A673 (cell line): ENCODE measurements around the gene OR10A2. TPM values are rescaled to one million over a fixed set of nuclear protein-coding genes. Genes with fewer than 3 reads are reported as not detected.
"Not testable (repeated sequence)": the region's sequence is repeated elsewhere in the genome, so short reads cannot be mapped to it uniquely, and the experiment has no call there.

ENCODE experiments used
- BruUV-seq: library from RNA; stranded (reverse); fragments of 400-500 nt; replicated peaks from 2 replicates; lab custom pipeline; 2021; lab: Mats Ljungman, UMichigan
- CTCF ChIA-PET: fragments of 300-600 bp; sonication (Branson Sonifier 250); formaldehyde crosslinking; loops from one replicate; lab custom pipeline; 2022; ENCODE audit warnings: antibody characterized with exemption; lab: Charles Lee
- POLR2A ChIA-PET: fragments of 300-600 bp; sonication (Branson Sonifier 250); formaldehyde crosslinking; loops from one replicate; lab custom pipeline; 2022; ENCODE audit warnings: antibody characterized with exemption; ENCODE audit not compliant: low non-redundant PET; lab: Charles Lee
- DNase-seq: peaks from one replicate; pipeline ENCODE4 v3.0.0-alpha.2; 2015; ENCODE audit warnings: low spot score
- H3K27ac ChIP-seq: fragments of 200-600 bp; sonication (generic); 2 replicates; pipeline ENCODE4 v1.5.1; 2016; ENCODE audit warnings: mixed run types, low read depth, mild to moderate bottlenecking, mixed read lengths, antibody characterized with exemption, low read length; ENCODE audit not compliant: poor library complexity, severe bottlenecking
- H3K27me3 ChIP-seq: fragments of 200-600 bp; sonication (generic); replicated peaks from 2 replicates; pipeline ENCODE4 v1.6.1; 2017; ENCODE audit warnings: mixed run types, low read depth, mild to moderate bottlenecking, mixed read lengths, antibody characterized with exemption, low read length; ENCODE audit not compliant: insufficient read depth, poor library complexity
- H3K36me3 ChIP-seq: fragments of 200-600 bp; sonication (generic); 2 replicates; pipeline ENCODE4 v1.6.1; 2016; ENCODE audit warnings: mixed run types, mild to moderate bottlenecking, mixed read lengths, antibody characterized with exemption, low read length; ENCODE audit not compliant: insufficient read depth, poor library complexity, severe bottlenecking
- H3K4me1 ChIP-seq: fragments of 200-600 bp; sonication (generic); 2 replicates; pipeline ENCODE4 v1.6.1; 2017; ENCODE audit warnings: mixed run types, mild to moderate bottlenecking, mixed read lengths, antibody characterized with exemption, low read length; ENCODE audit not compliant: insufficient read depth, poor library complexity, severe bottlenecking
- H3K4me3 ChIP-seq: fragments of 200-600 bp; sonication (generic); 2 replicates; pipeline ENCODE4 v1.5.1; 2016; ENCODE audit warnings: low read depth, mixed run types, mild to moderate bottlenecking, mixed read lengths, low read length; ENCODE audit not compliant: poor library complexity, severe bottlenecking
- H3K9me3 ChIP-seq: fragments of 200-600 bp; sonication (generic); 2 replicates; pipeline ENCODE4 v1.6.1; 2016; ENCODE audit warnings: mixed run types, low read depth, mild to moderate bottlenecking, mixed read lengths, antibody characterized with exemption, low read length; ENCODE audit not compliant: poor library complexity, severe bottlenecking
- EZH2 ChIP-seq: fragments of 200-600 bp; sonication (generic); IDR thresholded peaks from 2 replicates; pipeline ENCODE4 v1.6.1; 2017; ENCODE audit warnings: borderline replicate concordance, low read depth, mild to moderate bottlenecking, mixed read lengths, antibody characterized with exemption, low read length; ENCODE audit not compliant: poor library complexity, severe bottlenecking
- intact Hi-C: fragments of 100-400 bp; cut with micrococcal nuclease; formaldehyde crosslinking; loops from one replicate; pipeline ENCODE4 v1.10.0; 2022; ENCODE audit not compliant: unreplicated experiment
- total RNA-seq: library from RNA; stranded (reverse); gene quantifications from 2 replicates; pipeline ENCODE4 v1.2.3, GENCODE V29; 2021
- TF ChIP-seq, protein P1 (sequence below): fragments of 300-800, 200-600 bp; sonication (generic); conservative IDR thresholded peaks from 2 replicates; pipeline ENCODE4 v1.5.1; 2017; ENCODE audit warnings: low read depth, mild to moderate bottlenecking, antibody characterized with exemption, low read length, moderate library complexity, mixed read lengths

OR10A2 gene
- total RNA-seq, 1 experiment from 2014 or later = not detected

DNA sequence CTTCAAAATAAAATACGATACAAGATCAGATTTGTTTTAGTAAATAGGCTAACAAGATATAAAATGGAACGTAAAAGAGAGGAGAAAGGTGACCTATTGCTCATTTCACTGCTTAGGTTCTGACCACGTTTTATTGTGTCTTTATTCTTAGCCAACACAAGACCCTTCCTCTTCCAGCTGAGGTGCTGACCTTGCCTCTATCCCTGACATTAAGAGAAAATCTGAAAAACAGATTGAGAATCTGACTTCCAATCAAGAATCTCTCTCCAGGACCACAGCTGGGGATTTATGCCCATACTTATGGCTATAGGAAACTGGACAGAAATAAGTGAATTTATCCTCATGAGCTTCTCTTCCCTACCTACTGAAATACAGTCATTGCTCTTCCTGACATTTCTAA is 17.5 kb upstream of the OR10A2 start, which contains the start of gene OR10A5:
TSS of gene OR10A5 (plus strand) at position 301 of the 400 bp plus-strand sequence. CDS start at position 301, 0 bp downstream.
- ChIA-PET CTCF (no interaction called here), POLR2A (no interaction called here)
- DNase-seq = no peak
- Histone ChIP-seq H3K36me3 (no peaks in the 10 kb centered on the region), H3K4me3 (no peak within 1 kb of the TSS), H3K27ac (no peak within 1 kb of the TSS), H3K4me1 (no peaks in the 10 kb centered on the region), H3K9me3 (no peaks in the 10 kb centered on the region), H3K27me3 (no peaks in the 10 kb centered on the region)
- no TSS peak for BruUV-seq
- intact Hi-C loops = no loop called here
- no peak for TF ChIP-seq EZH2
- TF ChIP-seq, protein P1, sequence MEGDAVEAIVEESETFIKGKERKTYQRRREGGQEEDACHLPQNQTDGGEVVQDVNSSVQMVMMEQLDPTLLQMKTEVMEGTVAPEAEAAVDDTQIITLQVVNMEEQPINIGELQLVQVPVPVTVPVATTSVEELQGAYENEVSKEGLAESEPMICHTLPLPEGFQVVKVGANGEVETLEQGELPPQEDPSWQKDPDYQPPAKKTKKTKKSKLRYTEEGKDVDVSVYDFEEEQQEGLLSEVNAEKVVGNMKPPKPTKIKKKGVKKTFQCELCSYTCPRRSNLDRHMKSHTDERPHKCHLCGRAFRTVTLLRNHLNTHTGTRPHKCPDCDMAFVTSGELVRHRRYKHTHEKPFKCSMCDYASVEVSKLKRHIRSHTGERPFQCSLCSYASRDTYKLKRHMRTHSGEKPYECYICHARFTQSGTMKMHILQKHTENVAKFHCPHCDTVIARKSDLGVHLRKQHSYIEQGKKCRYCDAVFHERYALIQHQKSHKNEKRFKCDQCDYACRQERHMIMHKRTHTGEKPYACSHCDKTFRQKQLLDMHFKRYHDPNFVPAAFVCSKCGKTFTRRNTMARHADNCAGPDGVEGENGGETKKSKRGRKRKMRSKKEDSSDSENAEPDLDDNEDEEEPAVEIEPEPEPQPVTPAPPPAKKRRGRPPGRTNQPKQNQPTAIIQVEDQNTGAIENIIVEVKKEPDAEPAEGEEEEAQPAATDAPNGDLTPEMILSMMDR = no peak

DNA sequence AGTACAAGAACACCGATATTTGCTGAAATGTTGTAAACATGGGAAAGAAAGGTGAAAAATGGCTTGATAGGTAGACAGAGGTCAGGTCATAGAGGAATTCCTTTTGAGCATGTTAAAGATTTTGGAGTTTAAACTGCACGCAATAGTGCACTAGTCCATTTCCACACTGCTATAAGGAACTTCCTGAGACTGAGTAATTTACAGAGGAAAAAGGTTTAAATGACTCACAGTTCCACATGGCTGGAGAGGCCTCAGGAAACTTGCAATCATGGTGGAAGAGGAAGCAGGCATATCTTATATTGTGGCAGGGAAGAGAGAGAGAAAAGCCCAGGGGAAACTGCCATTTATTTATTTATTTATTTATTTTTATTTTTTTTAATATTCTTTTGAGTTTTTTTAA is 12.3 kb upstream of the OR10A2 start:
- Histone ChIP-seq H3K4me3 (no peak overlapping the region), H3K27me3 (no peaks in the 10 kb centered on the region), H3K36me3 (no peaks in the 10 kb centered on the region), H3K4me1 (no peaks in the 10 kb centered on the region), H3K27ac (no peak overlapping the region), H3K9me3 (no peaks in the 10 kb centered on the region)
- CTCF ChIA-PET = no interaction called here
- intact Hi-C loops = no loop called here
- no TSS peak for BruUV-seq
- no peak for TF ChIP-seq EZH2
- DNase-seq = no peak
- POLR2A ChIA-PET = no interaction called here

DNA sequence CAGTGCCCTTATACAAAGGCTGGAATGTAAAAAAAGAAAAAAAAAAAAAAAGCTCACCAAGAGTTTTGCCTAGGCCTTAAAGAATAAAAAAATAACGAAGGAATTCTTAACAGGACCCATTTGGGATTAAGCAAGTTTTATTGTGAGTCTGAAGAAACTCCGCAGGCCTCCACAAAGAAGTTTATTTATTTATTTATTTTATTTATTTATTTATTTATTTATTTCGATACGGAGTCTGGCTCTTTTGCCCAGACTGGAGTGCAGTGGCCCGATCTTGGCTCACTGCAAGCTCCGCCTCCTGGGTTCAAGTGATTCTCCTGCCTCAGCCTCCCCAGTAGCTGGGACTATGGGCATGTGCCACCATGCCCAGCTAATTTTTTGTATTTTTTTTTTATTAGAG is 8.1 kb upstream of the OR10A2 start:
- CTCF ChIA-PET = interaction anchor here (0.6 kb wide), 1 partner anchor 95 kb away, joined by 8 read pairs; no protein-coding TSS in a partner anchor
- DNase-seq, BruUV-seq, H3K9me3 ChIP-seq, H3K27ac ChIP-seq, H3K27me3 ChIP-seq, H3K4me3 ChIP-seq, intact Hi-C loops, H3K36me3 ChIP-seq, H3K4me1 ChIP-seq, POLR2A ChIA-PET: not testable (repeated sequence)

DNA sequence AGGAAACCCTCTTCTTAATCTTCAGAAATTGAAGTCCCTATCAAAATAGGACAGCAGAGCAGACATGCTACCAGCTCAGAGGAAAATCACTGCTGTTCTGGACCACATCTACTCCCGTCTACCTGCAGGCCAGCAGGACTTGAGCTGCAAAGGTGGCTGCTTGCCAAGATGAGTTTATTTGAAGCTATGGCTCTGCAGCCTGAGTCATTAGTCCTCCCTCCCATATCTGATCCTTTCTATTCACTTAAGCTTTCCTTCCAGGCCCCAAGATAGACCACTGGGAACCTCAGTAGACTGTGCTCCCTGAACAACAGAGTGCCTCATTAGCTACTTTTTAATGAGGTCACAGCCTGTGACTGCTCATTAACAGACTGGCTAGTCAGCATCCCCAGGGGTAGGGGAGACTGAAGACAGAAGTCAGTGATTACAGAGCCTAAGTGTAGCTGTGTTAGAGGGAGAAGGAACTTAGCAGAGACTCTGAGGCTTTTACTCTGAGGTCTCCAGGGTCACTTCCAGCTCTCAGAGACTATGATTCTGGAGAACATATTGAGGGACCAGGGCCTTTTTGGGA is 6.8 kb upstream of the OR10A2 start:
- TF ChIP-seq, protein P1 = no peak
- no peak for TF ChIP-seq EZH2
- no peak overlapping the region for H3K4me3 ChIP-seq
- H3K27ac ChIP-seq = no peak overlapping the region
- no peaks in the 10 kb centered on the region for H3K9me3 ChIP-seq
- ChIA-PET CTCF (no interaction called here), POLR2A (no interaction called here)
- no peaks in the 10 kb centered on the region for H3K27me3 ChIP-seq
- DNase-seq = no peak
- intact Hi-C loops = no loop called here
- H3K4me1 ChIP-seq = no peaks in the 10 kb centered on the region
- no peaks in the 10 kb centered on the region for H3K36me3 ChIP-seq
- no TSS peak for BruUV-seq
